ENCODE results near the gene IL17C.

Gene IL17C

GRCh38 chr16:88687254-88687576 is 48.8 kb downstream of the IL17C start:
- DNase-seq: no peak

- DNase-seq: no peak
Measured at GRCh38 chr16:88687676-88688012, 49.3 kb downstream of the IL17C start.

GRCh38 chr16:88688013-88688778 is 49.8 kb downstream of the IL17C start:
- DNase-seq: peak; percentile 18 to 51
